ENCODE results near the gene BARX1.
"Not testable (repeated sequence)": the region's sequence is repeated elsewhere in the genome, so short reads cannot be mapped to it uniquely, and the experiment has no call there.

Gene BARX1

DNA sequence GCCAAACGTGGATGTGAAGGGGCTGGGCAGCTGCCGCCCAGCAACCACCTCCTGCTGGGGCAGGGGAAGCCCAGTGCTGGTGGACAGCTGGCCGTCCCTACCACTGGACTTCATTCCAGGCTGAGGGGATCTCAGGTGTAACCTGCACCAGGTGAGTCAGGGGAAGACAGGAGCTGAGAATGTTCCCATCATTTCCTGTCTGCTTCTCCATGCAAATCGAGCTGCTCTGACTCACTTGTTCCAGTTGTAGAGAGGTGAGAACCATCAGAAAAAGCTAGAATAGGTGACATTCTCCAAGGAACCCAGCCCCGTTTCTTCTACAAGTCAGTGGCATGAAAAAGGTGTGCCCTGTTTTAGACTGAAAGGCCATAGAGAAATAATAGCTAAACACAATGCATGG, 21.8 kb upstream of the BARX1 start:
- no peak overlapping the region for H3K4me3 ChIP-seq (ENCODE audit: low read depth, low read length)
- TF ChIP-seq, protein P1, sequence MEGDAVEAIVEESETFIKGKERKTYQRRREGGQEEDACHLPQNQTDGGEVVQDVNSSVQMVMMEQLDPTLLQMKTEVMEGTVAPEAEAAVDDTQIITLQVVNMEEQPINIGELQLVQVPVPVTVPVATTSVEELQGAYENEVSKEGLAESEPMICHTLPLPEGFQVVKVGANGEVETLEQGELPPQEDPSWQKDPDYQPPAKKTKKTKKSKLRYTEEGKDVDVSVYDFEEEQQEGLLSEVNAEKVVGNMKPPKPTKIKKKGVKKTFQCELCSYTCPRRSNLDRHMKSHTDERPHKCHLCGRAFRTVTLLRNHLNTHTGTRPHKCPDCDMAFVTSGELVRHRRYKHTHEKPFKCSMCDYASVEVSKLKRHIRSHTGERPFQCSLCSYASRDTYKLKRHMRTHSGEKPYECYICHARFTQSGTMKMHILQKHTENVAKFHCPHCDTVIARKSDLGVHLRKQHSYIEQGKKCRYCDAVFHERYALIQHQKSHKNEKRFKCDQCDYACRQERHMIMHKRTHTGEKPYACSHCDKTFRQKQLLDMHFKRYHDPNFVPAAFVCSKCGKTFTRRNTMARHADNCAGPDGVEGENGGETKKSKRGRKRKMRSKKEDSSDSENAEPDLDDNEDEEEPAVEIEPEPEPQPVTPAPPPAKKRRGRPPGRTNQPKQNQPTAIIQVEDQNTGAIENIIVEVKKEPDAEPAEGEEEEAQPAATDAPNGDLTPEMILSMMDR (IDR thresholded peaks at IDR 0.05; ENCODE audit: borderline replicate concordance, insufficient read depth, low read depth, low read length) = no peak

DNA sequence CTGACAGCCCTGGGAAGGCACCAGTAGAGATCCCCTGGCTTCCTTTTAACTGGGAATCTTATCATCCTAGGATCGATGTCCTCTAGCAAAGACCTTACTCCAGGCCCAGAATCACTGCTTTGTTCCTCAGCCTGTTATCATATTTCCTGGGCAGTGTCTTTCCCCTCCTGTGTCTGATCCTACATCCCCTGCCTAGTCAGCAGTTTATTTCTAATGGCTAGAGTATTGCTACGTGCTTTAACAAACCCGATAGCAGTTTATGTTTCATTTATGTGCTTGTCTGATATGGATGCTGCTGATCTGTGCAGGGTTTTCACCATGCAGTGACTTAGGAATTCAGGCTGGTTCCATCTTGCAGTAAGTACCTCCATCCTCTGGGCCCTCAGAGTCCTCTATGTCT, 20.9 kb upstream of the BARX1 start:
- H3K4me3 ChIP-seq (ENCODE audit: low read depth, low read length) = no peak overlapping the region
- TF ChIP-seq, protein P1 (IDR thresholded peaks at IDR 0.05; ENCODE audit: borderline replicate concordance, insufficient read depth, low read depth, low read length) = no peak

DNA sequence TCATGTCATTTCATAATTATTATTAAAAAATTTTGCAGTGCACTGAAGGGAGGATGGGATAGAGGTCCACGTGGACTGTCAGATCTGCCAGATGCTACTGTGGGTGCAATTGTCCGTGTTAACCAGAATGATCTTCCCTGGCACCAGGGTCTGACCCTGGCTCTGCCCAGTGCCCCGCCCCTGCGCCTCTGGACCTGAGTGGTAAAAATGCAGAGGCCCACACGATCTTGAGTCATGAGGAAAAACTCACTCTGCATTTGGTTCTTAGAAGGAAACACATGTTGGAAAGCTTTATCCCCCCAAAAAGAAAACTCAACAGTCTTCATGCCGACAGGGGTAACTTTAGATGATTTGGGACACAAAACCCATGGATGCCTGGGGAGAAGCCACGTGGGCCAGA, 20.1 kb upstream of the BARX1 start:
- TF ChIP-seq, protein P1 (IDR thresholded peaks at IDR 0.05; ENCODE audit: borderline replicate concordance, insufficient read depth, low read depth, low read length) = no peak
- H3K4me3 ChIP-seq (ENCODE audit: low read depth, low read length) = no peak overlapping the region

DNA sequence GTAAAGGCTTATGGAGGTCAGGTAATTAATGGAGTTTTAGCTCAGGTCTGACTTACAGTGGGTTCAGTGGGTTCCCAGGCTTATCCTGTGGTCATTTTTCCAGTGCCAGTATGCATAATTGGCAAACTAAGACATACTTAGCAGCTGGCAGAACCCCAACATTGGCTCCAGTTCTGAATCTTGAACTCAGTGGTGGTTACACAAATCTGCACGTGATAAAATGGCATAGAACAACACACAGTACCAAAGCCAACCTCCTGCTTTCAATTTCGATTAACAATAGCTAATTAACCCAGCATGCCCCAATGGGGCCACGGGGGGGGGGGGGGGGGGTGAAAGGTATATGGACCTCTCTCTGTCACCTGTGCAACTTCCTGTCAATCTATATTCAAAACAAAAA, 19.0 kb upstream of the BARX1 start:
- no peak overlapping the region for H3K4me3 ChIP-seq (ENCODE audit: low read depth, low read length)
- TF ChIP-seq, protein P1 (IDR thresholded peaks at IDR 0.05; ENCODE audit: borderline replicate concordance, insufficient read depth, low read depth, low read length) = no peak

DNA sequence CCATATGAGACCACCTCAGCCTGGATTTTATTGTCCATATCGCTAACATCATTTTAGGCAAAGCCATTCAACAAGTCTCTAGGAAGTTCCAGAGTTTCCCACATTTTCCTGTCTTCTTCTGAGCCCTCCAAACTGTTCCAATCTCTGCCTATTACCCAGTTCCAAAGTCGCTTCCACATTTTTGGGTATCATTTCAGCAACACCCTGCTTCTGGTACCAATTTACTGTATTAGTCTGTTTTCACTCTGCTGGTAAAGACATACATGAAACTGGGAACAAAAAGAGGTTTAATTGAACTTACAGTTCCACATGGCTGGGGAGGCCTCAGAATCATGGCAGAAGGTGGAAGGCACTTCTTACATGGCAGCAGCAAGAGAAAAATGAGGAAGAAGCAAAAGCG, 17.5 kb upstream of the BARX1 start:
- H3K4me3 ChIP-seq (ENCODE audit: low read depth, low read length) = not testable (repeated sequence)

DNA sequence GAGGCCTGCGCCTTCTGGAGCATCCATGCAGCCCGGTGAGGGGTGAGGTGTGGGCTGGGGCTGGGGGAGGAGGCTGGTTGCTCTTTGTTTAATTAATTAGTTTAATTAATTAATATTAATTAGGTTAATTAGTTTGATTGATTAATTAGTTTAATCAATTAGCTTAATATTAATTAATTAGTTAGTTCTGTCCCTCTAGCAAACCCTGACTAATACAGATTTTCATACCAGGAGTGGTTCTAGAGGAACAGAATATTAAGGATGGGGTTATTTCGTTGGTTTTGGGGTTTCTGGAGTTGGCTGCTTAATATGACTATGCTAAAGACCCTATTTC, 14.1 kb upstream of the BARX1 start:
- H3K4me3 ChIP-seq (ENCODE audit: low read depth, low read length) = no peak overlapping the region
- TF ChIP-seq, protein P1 (IDR thresholded peaks at IDR 0.05; ENCODE audit: borderline replicate concordance, insufficient read depth, low read depth, low read length) = no peak

DNA sequence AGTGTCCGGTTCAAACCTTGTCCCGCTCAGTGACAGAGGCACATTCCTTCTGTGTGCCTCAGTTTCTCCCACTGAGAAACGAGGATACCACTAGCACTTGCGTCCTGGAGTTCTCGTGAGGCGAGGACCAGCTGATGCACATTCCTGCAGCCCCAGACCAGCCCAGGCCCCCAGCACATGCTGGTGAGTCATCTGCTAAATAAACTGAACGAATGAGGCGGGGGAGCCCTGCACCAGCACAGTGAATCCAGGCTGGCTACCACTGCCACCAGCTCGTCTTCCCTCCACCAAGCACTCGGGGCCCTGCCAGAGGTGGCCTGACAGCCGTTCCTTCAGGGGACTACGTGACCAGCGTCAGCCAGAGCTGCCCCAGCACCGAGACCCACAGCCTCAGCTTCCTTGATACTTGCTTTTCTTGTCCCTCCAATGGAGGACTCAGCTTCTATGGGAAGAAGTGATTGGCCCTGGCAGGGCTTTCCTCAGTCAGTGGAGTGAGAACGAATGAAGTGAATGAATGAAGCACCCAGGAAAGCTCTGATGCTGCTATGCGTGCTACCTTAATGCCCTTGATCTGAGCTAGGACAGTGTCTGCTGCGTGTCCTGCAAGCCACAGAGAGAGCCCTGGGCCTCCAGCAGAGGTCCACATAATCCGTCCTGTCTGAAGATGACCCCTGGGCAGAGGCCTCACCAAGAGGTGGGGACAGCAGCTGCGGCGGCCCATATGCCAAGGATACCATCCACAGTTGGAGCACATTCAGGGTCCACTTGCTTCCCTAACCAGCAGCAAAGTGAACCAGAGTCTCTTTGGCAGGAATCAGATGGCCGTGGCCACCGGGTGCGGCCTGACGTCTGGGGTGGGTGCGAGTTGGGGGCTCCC, 13.5 kb upstream of the BARX1 start:
- TF ChIP-seq, protein P1 (IDR thresholded peaks at IDR 0.05; ENCODE audit: borderline replicate concordance, insufficient read depth, low read depth, low read length) = no peak
- no peak overlapping the region for H3K4me3 ChIP-seq (ENCODE audit: low read depth, low read length)

Measured in GM12875 (cell line).